ENCODE data around the gene OTULIN. TPM values are rescaled to one million over a fixed set of nuclear protein-coding genes. Genes with fewer than 3 reads are reported as not detected.

Gene OTULIN
- polyA plus RNA-seq, 1 donor = 14.3 TPM

DNA sequence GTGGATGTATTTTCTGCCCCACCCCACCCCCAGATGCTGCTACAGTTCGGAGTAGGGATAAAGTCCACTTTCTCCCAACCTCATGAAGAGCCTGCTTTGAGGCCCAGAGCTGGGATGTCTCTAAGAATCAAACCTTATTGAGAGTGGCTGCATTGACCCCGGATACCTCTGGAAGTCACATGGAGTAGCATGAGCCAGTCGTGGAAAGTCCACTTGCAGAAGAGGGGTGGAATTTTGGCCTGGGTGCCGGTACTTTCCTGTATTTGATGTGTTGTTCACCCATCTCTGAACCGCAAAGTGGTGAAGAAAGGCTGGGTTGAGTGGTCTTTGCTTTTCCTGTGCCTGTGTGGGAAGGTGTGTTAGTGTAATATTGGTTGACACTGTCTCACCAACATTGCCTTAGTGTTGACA is 3.7 kb downstream of the OTULIN start:
- no peak for DNase-seq (ENCODE audit: low read depth)

DNA sequence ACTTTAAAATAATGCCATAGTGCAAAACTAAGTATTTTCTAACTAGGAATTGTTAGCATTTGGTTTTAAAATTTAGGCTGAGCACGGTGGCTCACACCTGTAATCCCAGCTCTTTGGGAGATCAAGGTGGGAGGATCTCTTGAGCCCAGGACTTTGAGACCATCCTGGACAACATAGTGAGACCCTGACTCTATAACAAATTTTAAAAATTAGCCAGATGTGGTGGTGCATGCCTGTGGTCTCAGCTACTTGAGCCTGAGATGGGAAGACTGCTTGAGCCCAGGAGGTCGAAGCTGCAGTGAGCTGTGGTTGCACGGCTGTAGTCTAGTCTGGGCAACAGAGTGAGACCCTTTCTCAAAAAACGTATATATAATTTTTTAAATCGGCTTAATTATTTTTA is 4.9 kb downstream of the OTULIN start:
- DNase-seq (ENCODE audit: low read depth) = no peak

DNA sequence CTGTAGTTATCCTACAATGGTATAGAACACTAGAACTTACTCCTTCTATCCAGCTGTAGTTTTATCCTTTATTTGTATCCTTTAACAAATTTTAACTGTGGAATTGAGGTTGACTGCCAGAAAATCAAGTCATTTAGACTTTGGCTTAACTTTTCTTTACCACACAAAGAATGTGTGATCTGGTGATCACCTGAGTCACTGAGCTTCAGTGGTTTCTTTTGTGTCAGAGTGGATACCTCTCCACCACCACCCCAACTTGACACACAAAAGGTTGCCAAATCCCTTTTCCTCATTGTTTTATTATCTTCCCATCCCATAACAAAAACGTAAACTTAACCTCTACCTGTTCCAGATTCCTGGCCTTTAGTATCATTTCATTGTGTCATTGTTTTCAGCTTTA is 5.5 kb downstream of the OTULIN start:
- DNase-seq (ENCODE audit: low read depth) = no peak

DNA sequence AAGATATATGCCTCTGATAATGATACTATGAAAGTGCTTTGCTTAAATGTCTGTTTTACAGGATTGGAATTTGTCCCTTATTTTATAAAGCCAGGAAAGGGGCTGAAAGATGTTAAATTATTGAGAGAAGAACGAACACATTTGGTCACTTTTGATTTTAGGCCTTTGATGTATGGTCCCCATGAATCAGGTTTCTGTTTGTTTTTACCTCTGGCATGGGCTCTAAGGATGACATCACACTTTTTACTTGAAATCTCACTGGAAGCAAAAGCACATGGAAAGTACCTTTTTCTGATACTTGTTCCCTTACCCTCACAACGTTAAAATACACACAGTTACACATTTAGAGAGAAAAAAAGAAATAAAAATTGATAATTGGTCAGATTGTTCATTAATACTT is 6.9 kb downstream of the OTULIN start:
- DNase-seq (ENCODE audit: low read depth) = no peak

DNA sequence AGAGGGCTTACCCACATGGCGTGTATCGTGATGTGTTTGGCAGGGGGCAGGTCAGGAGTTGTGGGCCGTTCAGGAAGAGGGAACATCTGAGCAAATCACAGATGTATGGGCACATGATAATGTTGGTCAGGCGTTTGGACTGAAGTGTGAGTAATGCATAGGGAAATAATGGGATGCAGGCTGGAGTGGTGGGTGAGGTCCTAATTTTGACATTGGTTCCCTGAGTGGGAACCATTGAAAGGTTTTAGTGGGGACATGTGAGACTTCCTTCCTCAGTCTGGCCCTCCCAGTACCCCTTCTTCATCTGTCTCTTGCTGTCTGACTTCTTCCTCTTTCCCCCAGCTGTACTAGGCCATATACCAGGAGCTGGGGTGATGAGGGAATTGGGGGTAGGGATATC is 7.6 kb downstream of the OTULIN start:
- no peak for DNase-seq (ENCODE audit: low read depth)

DNA sequence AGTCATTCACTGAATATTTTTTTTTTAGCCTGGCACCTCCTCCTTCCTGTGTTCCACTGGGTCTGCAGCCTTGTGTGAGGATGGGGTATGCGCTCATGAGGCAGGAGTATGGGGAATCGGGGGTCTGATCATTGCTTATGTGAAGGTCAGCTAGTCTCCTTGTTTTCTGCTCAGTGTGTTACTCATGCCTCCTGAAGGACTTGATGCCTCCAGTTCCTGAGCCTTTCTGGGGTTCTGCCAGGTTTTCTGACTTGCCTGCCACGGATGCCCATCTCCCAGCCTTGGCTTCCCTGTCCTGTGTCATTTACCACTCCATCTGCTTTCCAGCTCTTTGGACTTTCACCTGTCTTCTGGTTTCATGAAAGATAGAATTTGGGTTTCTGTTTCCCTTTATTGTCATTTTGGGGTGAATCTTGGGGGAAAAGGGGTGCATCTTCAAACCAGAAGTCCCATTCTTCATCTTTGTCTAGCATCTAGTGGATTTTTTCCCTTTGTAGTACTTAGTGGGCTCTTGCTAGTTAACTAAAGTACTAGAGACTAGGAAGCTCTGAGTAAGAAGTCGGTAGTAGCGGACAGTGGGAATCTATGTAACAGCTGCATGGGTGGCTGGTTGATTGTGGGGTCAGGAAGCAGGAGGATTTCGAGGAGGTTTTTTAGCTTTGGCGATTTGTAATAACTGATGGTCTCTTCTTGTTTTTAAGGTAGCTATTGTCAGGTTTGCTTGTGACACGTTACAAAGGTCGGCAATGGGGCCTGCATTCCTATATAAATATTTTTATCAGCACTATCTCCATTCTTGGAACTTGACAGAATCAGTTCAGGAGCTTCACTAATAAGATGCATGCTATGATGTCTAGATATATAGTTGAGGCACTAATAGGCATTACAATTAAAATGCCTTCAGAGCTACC is 8.2 kb downstream of the OTULIN start:
- DNase-seq (ENCODE audit: low read depth) = no peak

DNA sequence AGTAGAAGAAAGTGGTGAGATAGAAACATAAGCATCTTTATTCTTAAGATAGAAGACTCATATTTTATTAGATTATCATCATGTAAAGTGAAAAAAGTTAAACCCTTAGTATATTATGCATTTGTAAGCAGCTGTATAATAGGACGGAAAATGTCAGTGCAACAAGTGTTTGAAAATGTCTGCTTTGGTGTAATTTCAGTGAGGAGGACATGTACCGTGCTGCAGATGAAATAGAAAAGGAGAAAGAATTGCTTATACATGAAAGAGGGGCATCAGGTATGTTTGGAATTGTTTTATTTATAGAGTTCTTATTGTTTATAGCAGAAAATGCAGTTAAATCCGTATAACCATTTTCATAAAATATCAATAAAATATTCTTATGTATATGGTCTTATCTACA is 8.9 kb downstream of the OTULIN start:
- no peak for DNase-seq (ENCODE audit: low read depth)

DNA sequence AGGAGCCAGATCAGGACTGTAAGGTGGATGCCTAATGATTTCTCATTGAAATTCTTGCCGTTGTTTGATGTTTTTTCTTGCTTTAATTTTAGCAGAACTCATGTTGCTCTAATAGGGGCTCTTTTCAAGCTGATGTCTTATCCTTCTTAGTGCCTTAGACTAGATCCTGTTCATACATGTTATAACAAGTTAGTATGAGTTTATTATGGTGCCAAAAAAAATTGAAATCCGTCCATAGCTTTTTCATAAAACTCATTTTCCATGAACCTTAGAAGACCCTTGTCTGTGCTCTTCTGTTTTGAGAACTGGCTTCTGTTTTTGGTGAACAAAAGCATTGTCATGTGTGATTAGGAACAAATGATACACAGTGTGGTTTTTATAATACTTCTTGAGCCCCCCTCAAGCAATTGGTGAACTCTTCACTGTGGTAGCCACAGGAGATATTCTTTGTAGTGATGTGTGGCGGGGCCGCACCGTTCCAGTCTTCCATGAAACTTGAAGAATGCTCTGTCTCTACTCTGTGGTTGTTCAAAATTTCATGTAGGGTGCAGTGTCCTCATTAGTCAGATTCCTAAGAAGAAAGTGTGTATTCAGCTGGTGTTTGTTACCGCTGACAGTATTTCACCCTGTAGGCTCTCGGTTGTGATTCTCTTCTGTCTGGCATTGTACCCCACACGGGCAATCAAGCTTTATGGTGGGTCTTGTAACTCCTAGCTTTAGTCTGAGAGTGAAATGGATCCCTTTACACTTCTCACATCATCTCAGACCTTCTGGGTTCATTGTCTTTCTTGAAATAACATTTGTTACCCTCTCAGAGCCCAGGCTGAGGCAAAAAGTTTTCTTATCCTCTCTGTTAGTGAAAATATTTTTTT is 10.7 kb downstream of the OTULIN start:
- DNase-seq (ENCODE audit: low read depth) = no peak

DNA sequence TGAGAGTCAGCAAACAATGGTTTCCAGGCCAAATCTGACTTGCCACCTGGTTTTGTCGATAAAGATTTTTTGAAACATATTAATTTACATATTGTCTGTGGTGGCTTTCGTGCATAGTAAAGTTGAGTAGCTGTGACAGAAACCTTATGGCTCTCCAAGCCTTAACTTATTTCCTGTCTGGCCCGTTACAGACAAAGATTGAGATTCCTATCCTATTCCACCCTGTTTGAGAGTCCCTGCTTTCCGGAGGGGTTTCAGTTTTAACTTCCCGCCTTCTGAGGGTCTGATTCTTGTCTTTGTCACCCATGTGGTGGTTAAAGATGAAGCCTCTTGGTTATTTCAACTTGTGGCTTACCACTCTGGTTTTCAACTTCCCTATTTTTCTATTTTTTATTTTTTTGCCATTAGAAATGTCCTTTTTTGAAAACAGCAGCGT is 11.4 kb downstream of the OTULIN start:
- no peak for DNase-seq (ENCODE audit: low read depth)

DNA sequence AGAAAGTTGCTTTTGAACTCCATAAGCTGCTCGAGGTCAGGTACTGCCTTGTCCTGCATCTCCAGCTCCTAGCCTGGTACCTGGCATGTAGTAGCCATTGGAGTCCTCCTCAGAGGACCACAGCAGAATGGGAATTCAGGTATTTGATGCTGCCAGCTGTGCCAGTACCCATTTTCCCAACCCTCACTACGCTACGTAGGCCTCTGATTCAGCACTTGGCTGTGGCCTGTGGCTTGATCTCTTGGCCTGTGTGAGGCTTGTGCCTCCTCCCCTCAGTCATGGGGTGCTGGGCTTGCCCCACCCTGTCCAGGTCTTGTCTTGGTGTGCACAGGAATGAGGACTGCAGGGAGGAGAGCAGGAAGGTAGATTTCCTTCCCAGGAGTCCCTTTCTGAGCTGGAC is 11.8 kb downstream of the OTULIN start:
- DNase-seq (ENCODE audit: low read depth) = no peak

DNA sequence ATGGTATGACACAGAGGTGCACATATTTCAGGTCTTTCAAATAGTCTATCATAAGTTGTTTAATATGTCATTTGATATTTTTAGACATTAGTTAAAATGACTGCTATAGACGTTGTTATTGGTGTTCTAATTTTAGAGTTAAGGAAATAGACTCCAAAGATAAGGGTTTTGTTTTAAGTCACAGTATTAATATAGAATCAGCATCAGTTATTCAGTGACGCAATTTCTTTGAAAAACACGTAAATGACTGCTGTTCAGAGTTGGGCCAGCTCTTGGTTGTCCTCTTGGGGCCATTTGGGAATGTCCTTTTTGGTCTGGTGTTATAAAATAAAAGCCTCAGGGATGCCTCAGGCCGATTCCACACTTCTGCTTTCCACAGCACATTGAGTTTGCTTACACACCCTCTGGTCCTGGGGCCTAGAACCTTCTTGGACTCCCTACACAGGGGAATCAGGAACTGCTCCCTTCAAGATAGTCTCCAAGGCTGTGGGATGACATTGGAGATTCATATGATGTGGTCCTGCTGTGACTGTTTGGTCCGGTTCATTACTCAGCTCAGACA is 14.3 kb downstream of the OTULIN start:
- no peak for DNase-seq (ENCODE audit: low read depth)

DNA sequence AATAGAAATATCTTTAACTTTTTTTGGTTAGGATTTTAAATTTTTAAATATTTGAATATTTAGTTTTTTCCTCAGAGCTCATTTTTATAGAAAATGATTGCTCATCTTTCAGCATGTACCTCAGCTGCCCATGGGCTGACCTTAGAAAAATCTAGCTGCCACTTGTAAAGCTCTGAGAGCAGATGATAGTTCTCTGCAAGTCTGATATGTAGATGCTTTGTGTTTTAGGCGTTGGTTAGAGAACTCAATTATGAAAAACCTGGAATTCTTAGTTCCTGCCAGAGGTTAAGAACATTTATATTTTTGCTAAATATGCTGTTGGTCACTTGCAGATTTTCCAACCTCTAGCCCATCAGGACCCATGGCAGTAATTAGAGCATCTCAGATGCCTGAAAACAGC is 15.1 kb downstream of the OTULIN start:
- DNase-seq (ENCODE audit: low read depth) = no peak

DNA sequence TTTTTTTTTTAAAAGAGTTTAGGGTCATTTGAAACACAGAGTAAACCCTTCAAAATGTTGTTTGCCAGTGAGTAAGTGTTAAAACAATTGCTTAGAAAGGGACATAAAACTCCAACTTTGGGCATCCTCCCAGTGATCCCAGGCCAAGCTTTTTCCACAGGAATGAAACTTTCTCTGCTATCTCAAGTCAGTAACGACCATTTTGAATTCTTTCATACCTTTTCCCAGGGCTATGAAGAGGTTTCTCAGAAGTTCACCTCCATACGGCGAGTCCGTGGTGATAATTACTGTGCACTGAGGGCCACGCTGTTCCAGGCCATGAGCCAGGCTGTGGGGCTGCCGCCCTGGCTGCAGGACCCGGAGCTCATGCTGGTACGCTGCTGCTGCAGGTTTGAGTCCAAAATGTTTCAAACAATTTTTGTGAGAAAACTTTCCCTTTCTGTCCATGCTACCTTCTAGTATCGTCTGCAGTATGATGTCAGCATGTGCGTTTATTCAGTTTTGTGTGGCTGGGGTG is 16.8 kb downstream of the OTULIN start:
- DNase-seq (ENCODE audit: low read depth) = no peak

DNA sequence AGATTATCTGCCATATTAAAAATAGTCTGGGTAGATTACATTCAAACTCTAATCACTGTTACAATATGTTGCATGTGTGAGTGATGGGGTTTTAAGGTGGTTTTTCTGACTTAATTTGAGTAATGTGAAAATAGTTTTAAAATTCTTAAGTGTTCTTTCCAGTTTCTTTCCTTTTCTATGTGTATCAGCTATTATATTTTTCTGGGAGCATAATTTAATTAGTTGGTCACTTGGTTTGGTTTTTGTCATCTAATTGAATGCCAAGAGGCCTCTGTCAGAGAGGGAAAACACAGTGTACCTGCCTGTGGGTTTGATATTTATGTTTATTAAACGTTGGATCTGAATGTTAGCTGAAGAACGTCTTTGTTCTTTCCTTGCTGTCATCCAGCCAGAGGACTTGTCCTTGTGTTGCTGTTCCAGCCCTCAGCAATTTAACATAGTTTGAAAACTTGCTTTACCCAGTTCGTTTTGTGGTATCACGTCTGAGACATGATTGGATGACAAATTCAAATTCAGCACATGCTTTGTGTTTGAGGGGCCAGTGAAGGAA is 19.5 kb downstream of the OTULIN start:
- DNase-seq (ENCODE audit: low read depth) = no peak

DNA sequence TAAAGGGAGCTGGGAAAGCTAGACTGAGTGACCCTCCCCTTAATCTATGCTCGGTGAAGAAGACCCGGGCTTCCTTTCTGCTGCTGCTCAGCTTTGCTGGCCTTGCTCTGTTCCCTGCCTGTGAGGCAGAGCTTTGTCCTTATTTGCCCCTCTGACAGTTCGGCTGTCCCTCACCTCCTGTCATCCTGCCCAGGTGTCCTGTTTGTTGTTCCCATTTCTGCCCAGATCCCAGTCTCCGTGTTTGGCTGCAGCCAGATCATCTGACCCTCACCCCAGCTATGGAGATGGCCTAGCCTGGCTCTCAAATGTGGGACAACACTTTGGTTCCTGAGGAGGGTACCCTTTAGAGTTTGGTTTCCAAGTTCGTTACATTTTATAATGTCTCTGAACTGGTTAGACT is 20.2 kb downstream of the OTULIN start:
- DNase-seq (ENCODE audit: low read depth) = no peak

DNA sequence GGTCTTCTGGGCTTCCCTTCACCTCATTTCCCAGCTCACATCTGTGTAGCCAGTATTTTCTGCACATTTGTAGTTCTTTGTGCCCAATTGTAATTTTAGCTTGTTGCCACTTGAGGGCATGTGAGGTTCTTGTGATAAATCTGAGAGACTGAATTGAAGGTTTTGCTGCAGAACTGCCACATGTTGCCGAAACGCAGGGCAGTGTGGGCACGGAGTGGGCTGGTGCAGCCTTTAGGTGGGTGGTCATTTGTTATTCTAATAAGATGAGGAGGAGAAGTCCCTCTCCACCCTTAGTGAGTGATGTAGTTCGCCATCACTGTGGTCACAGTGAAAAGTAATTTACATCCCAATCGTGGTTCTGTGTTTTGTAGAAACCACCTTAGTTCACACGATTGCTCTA is 21.2 kb downstream of the OTULIN start:
- DNase-seq (ENCODE audit: low read depth) = no peak

DNA sequence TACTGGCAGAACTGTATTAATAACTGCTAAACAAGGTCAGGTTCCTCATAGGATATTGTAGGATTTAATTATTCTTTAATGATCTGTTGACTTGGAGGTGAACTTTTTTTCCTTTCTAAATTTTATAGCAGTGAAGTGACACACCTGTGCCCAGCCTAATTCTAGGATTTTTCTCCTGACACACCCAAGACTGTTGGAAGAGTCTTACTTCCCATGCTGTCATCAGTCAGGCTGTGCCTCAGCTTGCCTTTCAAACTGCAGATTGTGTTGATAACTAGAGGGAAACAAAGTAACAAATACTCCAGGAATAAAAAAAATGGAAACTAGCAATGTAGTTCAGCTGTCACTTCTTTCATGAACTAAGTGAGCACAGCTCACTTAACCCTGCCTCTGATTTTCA is 22.0 kb downstream of the OTULIN start:
- no peak for DNase-seq (ENCODE audit: low read depth)

DNA sequence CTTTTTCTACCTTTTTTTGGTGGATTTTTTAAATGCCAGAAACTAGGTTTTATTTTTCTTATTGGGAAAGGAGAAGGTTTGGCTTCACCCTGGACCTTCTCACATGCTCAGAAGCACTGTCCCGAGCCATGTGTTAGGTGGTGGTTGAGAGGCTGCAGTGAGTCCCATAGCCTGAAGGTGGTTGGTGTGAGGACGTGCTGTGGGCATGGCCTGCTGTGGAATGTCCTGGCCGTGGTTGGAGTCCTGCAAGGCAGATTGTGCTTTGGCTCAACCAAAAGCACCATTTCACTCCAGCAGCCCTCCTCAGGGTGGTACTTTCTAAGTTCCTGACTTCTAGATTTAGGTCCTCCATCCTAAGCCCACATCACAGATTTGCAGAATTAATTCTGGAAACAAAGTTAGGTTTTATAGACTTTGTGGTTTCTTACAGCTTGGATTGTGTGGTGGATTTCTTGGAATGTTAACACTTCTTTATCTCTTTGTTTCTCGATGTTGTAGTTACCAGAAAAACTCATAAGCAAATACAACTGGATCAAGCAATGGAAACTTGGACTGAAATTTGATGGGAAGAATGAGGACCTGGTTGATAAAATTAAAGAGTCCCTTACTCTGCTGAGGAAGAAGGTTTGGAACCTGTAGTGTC is 22.6 kb downstream of the OTULIN start:
- DNase-seq (ENCODE audit: low read depth) = no peak

DNA sequence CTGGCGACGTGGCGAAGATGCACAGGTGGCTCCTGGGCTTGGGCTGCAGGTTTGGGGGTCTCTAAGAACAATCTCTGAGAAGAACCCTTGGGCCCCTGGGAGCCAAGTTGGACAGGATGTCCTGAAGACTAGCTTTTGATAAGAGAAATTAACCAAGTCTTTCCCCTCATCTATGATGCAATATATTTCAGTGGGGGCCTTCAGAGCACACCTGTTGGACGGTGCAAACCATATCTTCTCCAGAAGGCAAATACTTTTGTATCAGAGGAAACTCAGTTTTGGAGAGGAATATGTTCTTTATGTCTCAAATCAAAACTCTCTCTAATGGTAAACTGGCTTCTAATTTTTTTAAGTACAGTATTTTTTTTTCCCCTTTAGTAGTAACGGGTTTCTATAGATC is 28.6 kb downstream of the OTULIN start:
- DNase-seq (ENCODE audit: low read depth) = no peak

DNA sequence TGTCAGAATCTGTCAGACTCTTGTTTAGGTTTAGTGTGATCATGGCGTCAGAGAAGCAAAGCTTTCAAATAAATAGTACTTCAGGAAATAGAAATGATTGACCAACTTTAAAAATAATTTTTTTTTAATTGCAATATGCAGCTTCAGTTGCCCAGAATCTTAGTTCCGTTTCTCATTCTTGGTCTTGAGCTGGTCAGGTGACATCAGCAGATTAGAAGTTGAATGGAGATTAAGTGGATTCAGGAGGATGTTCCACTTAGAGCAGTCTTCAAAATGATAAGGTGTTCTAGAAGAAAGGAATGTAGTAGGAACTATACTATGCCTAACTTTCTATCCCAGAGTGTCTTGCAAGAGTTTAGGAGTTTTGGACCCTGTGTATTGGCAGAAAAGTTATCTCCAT is 30.6 kb downstream of the OTULIN start:
- DNase-seq (ENCODE audit: low read depth) = no peak

DNA sequence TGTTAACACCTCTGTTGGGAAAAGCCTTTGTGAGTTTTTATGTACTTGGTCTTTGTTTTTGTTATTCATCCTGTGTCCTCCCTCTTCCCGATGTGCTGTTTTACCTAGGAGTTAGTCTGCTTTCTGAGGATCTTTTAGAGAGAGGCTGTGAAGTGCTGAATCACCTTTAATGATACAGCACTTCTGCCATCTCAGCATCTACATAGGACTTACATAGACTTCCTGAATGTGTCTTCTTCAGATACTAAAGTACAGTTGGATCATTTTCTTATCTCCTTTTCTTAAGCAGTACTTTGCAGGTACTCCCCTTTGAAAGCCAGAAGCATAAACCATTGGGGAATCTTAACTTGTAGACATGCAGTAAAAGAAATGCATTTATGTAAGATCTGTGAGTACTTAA is 31.5 kb downstream of the OTULIN start:
- no peak for DNase-seq (ENCODE audit: low read depth)

DNA sequence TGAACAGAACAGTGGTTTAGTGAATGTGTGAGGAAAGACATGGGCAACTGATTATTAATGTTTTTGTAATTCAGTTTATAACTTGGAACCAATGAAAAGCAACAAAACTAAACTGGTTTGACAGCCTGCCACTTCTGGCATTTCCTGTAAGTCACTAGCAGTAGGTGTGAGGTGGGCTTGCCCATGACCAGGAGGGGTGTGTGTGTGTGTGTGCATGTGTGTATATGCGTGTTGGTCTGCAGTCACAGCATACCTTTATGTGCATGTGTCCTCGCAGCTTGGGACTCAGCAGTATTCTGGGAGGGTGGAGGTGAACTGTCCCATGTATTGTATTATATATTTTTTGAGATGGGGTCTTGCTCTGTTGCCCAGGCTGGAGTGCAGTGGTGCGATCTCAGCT is 32.3 kb downstream of the OTULIN start:
- DNase-seq (ENCODE audit: low read depth) = no peak

Measured in forelimb muscle (tissue), 1 donor.